Stimulated activated naive CD4-positive, alpha-beta T cell treated with Interleukin-2 at 50 U/mL for 16 hours (primary cell): ENCODE measurements around the gene ARRDC1.

ENCODE experiments used
- DNase-seq: peaks from one replicate; lab custom pipeline; 2025; lab: John Stamatoyannopoulos, UW

ARRDC1 gene

GRCh38 chr9:137639303-137640051 lies 34.0 kb downstream of the ARRDC1 start:
- no peak for DNase-seq

- DNase-seq, result no peak
Observed at GRCh38 chr9:137640862-137641261, 35.4 kb downstream of the ARRDC1 start.

- DNase-seq, result no peak
Observed at GRCh38 chr9:137642118-137642601, 36.7 kb downstream of the ARRDC1 start.

GRCh38 chr9:137642892-137643291 lies 37.4 kb downstream of the ARRDC1 start:
- DNase-seq, result no peak

GRCh38 chr9:137643921-137644320 lies 38.4 kb downstream of the ARRDC1 start:
- DNase-seq, result no peak

- DNase-seq, result no peak
Observed at GRCh38 chr9:137645211-137645610, 39.7 kb downstream of the ARRDC1 start.

- no peak for DNase-seq
Observed at GRCh38 chr9:137646341-137646740, 40.9 kb downstream of the ARRDC1 start.

- DNase-seq, result no peak
Observed at GRCh38 chr9:137647096-137647714, 41.7 kb downstream of the ARRDC1 start.

GRCh38 chr9:137648396-137648795 lies 42.9 kb downstream of the ARRDC1 start:
- DNase-seq, result no peak

- no peak for DNase-seq
Observed at GRCh38 chr9:137649553-137649952, 44.1 kb downstream of the ARRDC1 start.

- no peak for DNase-seq
Observed at GRCh38 chr9:137650259-137650658, 44.8 kb downstream of the ARRDC1 start.

- no peak for DNase-seq
Observed at GRCh38 chr9:137650779-137651178, 45.3 kb downstream of the ARRDC1 start.

- no peak for DNase-seq
Observed at GRCh38 chr9:137656416-137656815, 50.9 kb downstream of the ARRDC1 start.

GRCh38 chr9:137657606-137658005 lies 52.1 kb downstream of the ARRDC1 start:
- DNase-seq, result no peak

- DNase-seq, result no peak
Observed at GRCh38 chr9:137658781-137659180, 53.3 kb downstream of the ARRDC1 start.

GRCh38 chr9:137660144-137660543 lies 54.7 kb downstream of the ARRDC1 start:
- DNase-seq, result no peak

GRCh38 chr9:137663584-137663983 lies 58.1 kb downstream of the ARRDC1 start:
- no peak for DNase-seq

GRCh38 chr9:137664676-137665075 lies 59.2 kb downstream of the ARRDC1 start:
- DNase-seq, result no peak
